Putamen (tissue), 1 donor: ENCODE measurements around the gene PRTG.

Experiments
- DNase-seq: peaks from one replicate; pipeline ENCODE4 v3.0.0-alpha.2; 2016; ENCODE audit warnings: low spot score

Gene PRTG

DNA sequence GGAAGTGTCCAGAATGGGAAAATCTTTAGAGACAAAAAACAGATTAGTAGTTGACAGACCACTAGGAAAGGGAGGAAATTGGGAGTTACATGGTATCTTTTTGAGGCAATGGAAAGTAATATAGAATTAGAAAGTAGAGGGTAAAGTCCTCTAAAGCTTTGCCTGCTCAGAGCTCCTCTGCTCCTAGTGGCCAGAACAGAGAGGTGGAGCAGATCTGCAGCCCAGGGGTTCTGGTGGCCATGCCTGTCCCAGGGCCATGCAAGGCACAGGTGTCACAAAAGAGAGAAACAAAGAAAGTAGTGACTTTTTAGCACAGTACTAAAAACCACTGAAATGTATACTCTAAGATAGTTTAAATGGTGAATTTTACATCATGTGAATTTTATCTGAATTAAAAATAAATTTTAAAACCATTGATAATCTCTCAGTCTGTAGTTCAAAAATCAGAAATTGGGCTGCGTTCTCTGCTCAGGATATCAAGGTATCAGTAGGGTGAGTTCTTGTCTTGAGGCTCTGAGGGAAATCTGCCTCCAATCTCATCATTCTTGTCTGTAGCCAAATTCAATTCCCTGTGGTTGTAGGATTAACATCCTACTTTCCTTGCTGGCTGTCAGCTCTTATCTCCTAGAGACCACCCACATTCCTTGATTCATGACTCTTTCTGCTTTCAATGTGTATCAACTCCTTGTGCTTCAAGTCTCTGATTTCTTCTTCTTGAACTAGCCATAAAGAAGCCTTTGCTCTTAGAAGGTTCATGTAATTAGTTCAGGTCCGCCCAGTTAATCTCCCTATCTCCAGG is 178.4 kb downstream of the PRTG start:
- no peak for DNase-seq

DNA sequence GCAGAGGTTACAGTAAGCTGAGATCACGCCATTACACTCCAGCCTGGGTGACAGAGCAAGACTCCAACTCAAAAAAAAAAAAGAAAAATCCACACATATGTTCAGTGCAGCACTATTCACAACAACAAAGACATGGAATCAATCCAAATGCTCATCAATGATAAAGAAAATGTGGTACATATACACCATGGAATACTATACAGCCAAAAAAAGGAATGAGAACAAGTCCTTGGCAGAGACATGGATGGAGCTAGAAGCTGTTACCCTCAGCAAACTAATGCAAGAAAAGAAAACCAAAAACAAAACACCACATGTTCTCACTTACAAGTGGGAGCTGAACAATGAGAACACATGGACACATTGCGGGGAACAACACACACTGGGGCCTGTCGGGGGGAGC is 180.4 kb downstream of the PRTG start:
- DNase-seq = no peak
